Kidney epithelial cell (primary cell): ENCODE measurements around the gene FBXO5. TPM values are rescaled to one million over a fixed set of nuclear protein-coding genes. Genes with fewer than 3 reads are reported as not detected.
A peak's percentile ranks its signal among the peaks of the same experiment; 100 is the strongest.

ENCODE experiments used
- DNase-seq: peaks from one replicate; pipeline ENCODE4 v3.0.0-alpha.2; 2010; ENCODE audit warnings: low read depth
- H3K27me3 ChIP-seq: 2 replicates; pipeline ENCODE4 v1.6.0; 2011; ENCODE audit warnings: low read length; ENCODE audit not compliant: control insufficient read depth, insufficient read depth
- H3K36me3 ChIP-seq: 2 replicates; pipeline ENCODE4 v1.5.1; 2011; ENCODE audit warnings: low read length; ENCODE audit not compliant: control insufficient read depth, insufficient read depth
- H3K4me3 ChIP-seq: 2 replicates; pipeline ENCODE4 v1.5.1; 2011; ENCODE audit warnings: low read depth, mild to moderate bottlenecking, control low read depth, low read length
- total RNA-seq: library from RNA; depleted of rRNA; stranded (reverse); fragments of >200 nt; gene quantifications from 2 replicates; pipeline ENCODE4 v1.2.3, GENCODE V29; 2015
- TF ChIP-seq, protein P1 (sequence below): IDR thresholded peaks from 2 replicates; pipeline ENCODE4 v1.5.1; 2011; ENCODE audit warnings: mild to moderate bottlenecking, moderate library complexity, low read length, control low read depth, inconsistent platforms; ENCODE audit not compliant: insufficient read depth, poor library complexity, severe bottlenecking

The FBXO5 gene
- total RNA-seq, 1 donor from 2014 or later, result 14.1 TPM

DNA sequence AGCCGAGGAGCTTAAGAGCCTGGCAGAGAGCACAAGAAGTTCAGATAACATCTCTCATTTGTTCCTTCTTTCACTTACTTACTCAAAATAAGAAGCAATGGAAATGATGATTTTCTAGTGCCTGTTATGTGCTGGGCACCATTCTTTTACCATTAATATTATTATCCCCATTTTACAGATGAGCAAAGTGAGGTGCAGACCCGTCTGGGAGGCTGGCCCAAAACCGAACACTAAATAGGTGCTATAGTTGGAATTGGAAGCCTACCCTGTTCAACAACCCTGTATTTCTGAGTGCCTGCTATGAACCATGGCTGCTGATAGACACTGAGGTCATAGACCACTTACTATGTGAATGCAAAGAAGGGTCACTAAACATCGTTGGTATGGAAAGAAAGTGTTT, 44.6 kb upstream of the FBXO5 start:
- TF ChIP-seq, protein P1, sequence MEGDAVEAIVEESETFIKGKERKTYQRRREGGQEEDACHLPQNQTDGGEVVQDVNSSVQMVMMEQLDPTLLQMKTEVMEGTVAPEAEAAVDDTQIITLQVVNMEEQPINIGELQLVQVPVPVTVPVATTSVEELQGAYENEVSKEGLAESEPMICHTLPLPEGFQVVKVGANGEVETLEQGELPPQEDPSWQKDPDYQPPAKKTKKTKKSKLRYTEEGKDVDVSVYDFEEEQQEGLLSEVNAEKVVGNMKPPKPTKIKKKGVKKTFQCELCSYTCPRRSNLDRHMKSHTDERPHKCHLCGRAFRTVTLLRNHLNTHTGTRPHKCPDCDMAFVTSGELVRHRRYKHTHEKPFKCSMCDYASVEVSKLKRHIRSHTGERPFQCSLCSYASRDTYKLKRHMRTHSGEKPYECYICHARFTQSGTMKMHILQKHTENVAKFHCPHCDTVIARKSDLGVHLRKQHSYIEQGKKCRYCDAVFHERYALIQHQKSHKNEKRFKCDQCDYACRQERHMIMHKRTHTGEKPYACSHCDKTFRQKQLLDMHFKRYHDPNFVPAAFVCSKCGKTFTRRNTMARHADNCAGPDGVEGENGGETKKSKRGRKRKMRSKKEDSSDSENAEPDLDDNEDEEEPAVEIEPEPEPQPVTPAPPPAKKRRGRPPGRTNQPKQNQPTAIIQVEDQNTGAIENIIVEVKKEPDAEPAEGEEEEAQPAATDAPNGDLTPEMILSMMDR, result no peak
- Histone ChIP-seq H3K27me3 (no peaks in the 10 kb centered on the region), H3K36me3 (no peaks in the 10 kb centered on the region)

DNA sequence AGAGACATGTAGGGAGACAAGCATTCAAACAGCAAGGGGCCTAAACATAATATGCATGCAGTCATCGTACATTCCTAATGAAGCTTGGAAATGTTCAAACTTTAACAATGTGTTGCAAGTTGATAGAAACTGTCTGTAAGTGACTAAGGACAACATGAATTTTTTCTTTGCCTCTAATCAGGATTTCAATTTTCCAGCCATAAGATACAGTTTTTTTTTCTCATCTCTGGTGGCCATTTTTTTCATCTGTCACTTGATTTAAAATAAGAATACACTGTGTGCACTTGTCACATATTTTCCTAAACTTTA, 41.8 kb upstream of the FBXO5 start:
- no peak for DNase-seq
- Histone ChIP-seq H3K36me3 (no peaks in the 10 kb centered on the region), H3K4me3 (no peak overlapping the region), H3K27me3 (no peaks in the 10 kb centered on the region)
- TF ChIP-seq, protein P1, result no peak

More for the DNA sequence above, 44.6 kb upstream of the FBXO5 start:
- no peak for DNase-seq
- H3K4me3 ChIP-seq, result no peak overlapping the region

GRCh38 chr6:153023977-153024708, 41.3 kb upstream of the FBXO5 start:
- no peaks in the 10 kb centered on the region for H3K27me3 ChIP-seq
- DNase-seq, result no peak
- H3K4me3 ChIP-seq, result no peak overlapping the region
- H3K36me3 ChIP-seq, result no peaks in the 10 kb centered on the region
- TF ChIP-seq, protein P1, result peak; percentile 69

DNA sequence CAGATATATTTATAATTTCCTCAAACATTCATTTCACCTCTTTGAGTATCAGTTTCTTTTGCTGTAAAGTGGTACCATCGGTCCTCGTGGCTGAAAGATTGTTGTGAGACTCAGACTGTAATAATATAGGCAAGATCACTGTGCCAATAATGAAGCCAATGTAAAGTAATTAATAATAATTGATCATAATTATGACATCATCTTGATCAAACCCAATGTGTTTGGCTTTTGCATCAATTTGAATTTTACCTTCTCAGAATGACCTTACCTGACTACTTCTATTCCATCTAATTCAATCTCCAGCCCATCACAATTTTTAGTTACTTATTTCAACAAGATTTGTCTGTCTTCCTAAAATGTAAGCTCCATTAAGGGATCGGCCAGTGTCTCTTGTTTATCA, 35.5 kb upstream of the FBXO5 start:
- no peaks in the 10 kb centered on the region for H3K27me3 ChIP-seq
- TF ChIP-seq, protein P1, result no peak
- DNase-seq, result no peak
- H3K4me3 ChIP-seq, result no peak overlapping the region
- H3K36me3 ChIP-seq, result no peaks in the 10 kb centered on the region

DNA sequence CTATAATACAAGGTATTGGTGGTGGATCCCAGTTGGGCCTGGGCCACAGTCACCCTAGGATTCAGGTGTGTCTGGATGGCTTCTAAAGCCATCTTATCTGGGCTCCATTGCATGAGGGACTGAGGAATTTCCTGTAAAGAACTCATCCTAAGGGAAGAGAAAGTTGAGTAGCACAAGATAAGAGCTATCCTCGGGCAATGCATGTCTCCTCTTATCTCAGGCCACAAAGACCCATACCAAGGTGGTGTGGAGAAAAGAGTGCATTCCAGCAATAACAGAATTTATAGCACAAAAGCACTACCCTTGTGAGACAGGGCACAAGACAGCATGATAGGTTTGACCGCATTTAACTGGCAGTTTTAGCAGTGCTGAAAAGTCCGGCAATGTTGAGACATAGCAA, 34.0 kb upstream of the FBXO5 start:
- no peaks in the 10 kb centered on the region for H3K36me3 ChIP-seq
- no peak overlapping the region for H3K4me3 ChIP-seq
- no peak for DNase-seq
- TF ChIP-seq, protein P1, result no peak
- no peaks in the 10 kb centered on the region for H3K27me3 ChIP-seq

GRCh38 chr6:153015094-153015640, 32.3 kb upstream of the FBXO5 start:
- TF ChIP-seq, protein P1, result no peak
- Histone ChIP-seq H3K36me3 (no peaks in the 10 kb centered on the region), H3K27me3 (no peaks in the 10 kb centered on the region), H3K4me3 (no peak overlapping the region)
- DNase-seq, result no peak
